ENCODE measurements around the gene LMOD2.
A peak's percentile ranks its signal among the peaks of the same experiment; 100 is the strongest.

LMOD2 gene

DNA sequence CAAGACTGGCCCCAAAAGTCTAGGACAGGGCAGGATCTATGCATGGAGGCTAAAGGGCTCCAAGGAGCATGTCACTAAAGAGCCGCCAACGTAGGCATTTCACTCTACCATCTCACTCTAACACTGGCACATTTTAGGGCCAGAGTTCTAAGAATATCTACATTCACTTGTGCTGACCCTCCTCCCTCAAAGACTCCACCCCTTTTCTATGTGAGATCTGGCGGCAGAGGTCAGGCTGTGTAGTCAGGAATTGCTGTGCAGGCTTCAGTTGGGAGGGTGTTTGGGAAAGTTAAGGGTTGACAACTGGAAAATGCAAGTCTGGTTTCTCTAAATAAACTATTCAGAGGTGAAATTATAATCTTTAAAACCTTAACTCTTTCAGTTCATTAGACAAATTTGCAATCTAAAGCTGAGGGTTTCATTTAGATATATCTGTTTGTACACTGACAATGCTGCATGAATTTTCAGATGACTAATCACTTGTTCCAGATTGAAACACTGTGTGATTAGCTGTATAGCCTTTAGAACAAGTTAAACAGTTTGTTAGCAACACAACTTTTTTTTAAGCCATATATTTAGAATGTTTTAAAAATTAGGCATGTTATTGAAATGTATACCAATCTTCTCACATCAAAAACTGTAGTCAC, 18.2 kb downstream of the LMOD2 start:
- no peak for DNase-seq

DNA sequence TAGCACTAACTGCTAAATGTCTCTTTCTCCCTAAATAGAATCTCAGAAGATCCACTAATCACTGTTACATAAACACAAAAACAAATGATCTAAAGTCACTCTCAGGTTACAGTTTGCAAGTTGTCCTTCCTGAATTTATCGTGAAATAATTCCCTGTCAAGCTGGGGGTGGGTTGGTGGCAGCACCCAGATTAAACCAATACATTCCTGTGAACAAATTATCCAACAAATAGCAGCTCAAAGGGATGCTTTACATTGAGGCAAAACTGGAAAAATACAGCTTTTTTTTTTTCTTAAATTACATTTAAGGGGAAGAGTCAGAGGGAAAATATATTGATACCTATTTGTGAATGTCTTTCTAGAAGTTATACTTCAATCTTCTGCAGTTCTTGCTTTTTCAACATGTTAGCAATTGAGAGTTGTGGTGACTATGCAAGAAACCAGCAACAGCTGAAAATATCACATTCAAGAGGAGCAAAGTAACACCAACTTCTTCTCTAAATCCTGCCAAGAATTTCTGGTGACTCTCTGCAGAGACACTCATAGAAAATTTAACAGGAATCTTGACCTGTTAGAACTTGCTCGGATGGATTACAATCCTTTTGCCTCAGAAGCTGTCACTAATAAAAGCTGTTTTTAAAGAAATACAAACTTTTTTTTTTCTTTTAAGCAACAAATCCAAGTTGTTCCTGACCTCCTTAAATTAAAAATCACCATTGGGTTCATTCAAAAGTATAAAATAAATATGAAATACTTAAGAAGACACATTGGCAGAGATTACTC, 18.9 kb downstream of the LMOD2 start:
- DNase-seq, result no peak

DNA sequence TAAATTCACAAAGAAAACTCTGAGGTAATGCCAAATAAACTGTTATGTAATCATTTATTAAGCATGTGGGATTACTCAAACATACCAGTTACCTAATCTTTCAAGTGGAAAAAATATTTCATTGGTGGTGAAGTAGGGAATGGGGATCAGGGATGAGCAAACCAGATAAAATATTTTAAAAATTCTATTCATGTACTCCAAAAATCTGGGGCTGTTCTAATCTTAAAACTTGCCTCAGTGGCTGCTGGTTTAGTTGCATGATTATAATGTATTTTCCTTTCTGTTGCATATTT, 19.5 kb downstream of the LMOD2 start:
- DNase-seq, result no peak

DNA sequence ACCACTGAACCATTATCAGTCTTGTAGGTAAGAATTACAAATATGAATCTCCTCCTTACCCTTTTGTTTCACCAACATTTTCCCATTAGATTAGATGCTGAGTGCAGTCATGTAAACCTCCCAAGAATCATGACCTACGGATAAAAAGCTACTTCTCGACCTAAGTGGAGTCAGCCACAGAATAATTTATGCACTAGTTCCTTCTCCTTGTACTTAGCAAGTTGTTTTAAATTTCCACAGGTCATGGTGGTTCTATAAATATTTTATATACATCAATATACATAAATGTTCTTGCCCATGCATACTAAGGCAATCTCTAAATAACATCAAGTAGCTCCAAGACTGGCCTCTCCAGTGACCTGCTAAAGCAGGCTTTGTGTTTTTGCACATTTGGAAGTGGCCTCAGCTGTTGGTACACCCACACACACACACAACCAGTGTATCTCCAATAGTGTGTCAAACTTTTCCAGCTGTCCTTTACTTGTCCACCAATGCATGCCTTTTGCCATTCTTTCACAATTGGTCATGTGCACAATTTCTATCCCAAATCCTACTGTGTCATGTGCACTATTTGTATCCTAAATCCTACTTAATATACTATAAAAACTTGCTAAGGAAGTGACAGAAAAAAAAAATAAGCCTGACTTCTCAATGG, 21.5 kb downstream of the LMOD2 start:
- no peak for DNase-seq

DNA sequence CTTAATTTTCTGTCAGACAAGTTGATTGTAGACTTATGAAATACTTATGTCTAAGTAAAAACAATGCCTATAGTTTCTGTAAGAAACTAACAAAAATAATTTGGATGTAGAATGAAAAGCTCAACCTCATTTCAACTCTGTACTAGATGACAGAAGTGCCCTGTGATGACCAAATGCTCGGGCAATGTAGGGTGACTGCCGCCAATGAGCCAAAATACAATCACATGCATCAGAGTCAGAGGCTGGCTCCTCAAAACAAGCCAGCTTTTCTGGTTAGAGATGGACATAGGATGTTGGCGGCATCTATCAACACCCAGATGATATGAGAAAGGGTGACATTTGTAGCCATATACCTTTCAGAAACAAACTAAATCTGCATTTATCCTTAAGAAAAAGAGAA, 23.9 kb downstream of the LMOD2 start:
- no peak for DNase-seq

DNA sequence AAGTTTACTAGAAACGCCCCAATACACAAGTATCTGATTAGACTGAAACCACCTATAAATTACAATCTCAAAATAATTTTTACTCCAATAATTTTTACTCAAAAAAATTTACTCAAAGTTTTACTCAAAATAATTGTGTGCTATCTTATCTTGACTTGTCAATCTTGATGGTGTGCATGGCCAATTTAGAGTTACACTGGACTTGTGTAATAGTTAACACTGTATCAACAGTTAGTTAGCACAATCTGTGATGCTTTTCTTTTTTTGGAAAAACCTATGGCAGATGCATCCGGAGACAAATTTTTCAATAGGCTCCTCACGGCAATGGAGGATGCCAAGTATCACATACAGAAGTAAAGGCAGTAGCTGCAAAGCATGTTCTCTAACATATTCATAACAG, 24.9 kb downstream of the LMOD2 start:
- DNase-seq, result no peak

DNA sequence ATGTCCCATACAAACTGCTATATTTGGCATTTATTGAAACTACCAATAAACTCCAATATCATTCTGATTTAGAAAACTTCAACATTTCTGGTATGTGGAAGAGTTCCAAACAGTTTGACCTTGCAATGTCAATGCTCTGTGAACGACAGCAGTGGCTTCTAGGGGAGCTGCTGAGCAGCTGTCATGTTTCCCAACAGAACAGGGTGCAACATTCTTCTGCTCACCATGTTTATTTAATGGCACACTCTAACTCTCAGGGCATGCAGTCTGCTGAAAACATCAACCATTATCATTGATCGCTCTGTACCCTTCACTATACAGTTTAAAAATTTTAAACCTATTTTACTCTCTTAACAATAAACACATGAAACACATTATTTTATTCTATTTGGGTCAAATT, 25.9 kb downstream of the LMOD2 start:
- no peak for DNase-seq

DNA sequence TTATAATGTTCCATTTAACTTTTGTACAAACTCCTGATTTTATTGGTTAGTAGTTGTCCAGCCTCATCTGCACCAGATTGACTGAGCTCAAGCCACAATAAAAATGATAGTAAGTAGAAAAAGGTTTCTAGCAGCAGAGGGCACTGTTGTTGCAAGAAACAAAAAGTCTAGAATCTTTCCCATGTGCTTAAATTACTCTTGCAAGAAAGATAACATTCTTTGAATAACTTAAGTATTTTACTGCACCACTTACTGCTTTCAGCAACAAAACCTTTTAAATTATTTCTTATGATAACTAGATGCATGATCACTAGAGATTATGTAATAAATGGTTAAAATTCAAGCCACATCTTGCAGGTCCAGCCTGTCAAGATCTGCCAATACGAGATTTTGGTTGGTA, 27.0 kb downstream of the LMOD2 start:
- DNase-seq, result peak; percentile 7

DNA sequence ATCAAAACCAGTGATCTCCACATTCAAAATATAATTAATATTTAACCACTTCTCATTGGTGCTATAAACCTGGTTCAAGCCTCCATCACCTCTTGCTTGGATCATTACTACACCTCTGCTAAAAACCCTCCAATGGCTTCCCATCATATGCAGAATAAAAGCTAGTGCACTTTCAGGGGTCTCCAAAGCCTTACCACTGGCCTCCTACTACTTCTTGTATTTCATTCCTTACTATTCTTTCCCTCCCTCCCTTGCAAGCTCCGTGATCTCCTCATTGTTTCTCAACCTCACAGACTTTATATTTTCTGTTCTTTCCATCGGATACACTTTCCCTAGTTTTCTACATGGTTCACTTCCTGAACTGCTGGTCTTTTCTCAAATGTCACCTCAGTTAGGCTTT, 31.5 kb downstream of the LMOD2 start:
- DNase-seq, result no peak

DNA sequence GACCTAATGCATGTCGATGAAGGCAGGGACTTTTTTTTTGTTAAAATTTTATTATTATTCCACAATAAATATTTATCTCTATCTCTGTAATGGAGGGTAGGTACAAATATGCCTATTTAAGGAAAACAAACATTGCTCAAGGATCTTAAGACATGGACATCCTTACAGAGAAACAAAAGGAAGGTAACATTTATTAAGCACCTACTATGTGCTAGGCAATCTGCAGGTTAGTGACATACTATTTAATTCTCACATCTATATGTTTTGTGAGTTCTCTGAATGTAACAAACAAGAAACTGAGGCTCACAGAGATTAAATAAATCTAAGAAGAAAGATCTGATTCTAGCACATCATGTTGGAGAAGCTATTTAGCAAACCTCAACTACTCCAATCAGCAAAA, 32.1 kb downstream of the LMOD2 start:
- no peak for DNase-seq

DNA sequence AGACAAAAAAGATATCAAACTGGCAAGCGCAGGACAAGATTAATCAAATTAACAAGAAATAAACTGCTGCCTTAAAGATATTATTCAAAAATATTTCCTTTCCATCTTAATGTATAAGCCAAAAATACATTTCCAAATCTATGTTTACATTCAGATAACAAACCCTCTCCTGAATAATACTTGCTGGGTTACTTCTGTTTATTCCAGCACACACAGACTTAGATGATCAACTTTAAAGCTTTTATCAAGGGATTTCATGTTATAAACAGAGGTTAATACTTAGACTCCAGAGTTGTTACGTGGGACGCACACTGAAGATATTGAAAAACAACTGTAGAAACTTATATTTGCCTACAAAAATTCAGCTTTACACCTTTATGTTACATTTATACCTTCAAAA, 33.6 kb downstream of the LMOD2 start:
- DNase-seq, result no peak

DNA sequence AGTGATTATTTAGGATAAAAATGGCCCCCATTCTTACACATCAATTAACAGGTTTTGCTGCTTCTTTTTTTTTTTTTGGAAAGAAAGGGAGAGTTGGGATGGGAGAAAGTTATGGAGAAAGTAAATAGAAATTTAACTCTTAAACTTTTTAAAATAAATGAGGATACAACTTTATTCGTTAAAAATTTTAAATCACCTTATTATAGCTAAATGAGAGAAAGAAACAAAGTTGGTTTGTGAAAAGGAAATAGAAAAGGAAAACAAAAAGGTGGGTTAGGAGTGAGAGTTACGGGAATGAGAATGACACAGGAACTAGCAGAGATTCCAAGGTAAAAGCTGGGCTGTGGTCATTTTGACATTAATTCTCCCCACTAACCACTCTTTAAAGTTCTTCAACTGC, 34.9 kb downstream of the LMOD2 start:
- no peak for DNase-seq

DNA sequence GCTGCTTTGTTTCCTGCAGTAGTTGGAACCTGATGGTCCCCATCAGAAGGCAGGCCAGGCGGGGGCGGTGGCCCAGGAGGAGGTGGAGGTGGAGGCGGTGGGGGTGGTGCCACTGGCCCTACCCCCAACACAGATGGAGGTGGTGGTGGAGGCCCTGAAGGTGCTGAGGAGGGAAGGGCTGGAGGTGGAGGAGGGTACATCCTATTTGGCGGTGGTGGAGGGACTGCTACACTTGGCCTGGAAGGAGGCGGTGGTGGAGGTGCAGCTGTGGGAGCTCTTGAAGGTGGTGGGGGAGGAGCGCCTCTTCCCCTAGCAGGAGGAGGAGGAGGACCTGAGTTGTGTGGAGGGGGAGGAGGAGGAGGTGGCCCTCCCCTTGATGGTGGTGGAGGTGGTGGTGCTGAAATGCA, 36.8 kb downstream of the LMOD2 start:
- DNase-seq, result no peak

DNA sequence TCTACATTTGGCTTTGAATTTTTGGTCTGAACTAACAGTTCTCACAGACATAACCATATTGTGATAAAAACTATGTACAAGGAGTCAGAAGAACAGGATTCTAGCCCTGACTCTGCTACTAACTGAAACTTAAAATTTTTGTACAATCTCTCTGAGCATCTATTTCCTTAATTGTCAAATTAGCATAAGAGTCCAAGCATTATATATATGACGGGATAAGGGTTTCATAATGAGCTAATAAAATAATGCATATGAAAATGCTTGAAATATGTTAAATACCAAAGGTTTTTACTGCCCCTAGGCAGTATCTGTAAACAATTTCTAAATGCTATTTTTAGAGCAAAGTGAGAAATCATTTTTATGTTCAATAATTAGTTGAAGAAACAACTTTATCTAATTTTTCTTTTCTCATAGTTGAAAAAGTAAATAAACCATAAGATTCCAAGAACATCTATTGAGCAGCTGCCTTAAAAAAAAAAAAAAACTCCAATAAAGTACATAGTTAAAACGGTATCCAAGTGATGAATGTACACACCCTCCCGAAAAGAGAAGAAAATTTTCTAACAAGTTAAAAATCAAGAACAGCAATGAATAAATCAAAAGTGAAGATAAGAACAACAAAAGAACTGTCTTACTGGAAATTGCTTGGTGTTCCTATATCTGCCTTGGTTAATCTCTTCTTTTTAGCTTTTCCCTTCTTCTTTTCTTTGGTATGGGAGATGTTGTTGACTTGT, 40.4 kb downstream of the LMOD2 start:
- no peak for DNase-seq

DNA sequence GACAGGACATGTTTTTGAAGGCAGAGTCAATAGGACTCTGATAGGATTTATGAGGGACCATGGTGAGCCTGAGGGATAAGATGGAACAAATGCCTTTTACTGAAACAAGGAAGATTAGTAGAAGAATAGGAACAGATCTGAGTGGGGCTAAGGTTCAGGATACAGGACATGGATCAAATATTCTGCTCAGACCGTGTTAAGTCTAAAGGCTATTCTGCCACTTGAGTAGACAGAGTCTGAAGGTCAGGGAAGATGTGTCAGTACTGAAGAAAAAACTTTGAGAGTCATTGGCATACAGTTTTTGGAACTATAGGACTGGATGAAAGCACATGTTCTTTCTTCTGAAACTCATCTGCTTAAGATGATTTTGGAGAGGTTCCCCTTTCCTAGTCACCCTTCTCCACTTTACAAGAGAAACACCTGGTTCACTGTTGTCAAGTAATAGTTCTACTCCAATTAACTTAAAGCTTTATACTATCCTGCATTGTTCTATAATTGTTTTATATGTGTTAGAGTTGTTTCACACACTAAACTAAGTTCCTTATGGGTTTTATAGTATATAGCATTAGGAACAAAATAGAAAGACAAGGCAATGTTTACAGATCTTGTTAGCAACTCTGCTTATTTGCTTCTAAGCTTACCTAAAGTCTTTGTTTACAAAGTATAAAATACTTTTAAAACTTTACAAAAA, 49.7 kb downstream of the LMOD2 start:
- DNase-seq, result no peak

DNA sequence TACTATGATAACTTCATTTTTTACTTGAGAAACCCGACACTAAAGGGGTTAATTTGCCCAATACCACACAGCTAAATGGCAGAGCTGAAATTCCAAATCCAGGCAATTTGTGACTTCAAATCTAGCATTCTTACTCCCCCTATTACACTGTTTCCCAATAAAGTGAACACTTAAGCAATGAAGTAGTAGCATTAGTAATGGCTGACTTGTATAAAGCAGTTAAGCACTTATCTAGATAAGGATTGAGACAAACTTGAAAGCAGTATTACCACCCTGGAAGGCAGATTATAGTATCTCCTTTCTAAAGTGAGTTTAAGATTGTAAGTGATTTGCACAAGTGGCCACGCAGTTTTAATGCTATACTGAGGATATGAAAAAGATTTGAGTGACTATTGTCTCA, 53.9 kb downstream of the LMOD2 start:
- DNase-seq, result no peak

DNA sequence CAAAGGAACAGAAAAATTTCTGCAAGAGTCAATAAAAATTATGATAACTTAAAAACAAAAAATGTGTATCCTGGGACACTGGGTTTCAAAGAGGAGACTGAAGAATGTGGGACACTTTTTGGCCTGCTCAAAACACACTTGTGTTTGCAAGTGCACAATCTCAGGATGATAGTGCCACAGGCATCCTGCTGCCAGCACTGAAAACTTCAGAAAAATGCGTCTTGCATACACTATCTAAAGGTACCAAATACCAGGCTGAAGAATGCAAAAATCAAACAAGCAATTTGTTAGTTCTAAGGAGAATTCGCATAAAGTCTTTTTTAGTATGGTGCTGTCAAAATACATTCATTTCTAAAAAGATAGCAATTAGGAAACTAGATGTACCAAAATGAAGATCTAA, 55.0 kb downstream of the LMOD2 start:
- no peak for DNase-seq

DNA sequence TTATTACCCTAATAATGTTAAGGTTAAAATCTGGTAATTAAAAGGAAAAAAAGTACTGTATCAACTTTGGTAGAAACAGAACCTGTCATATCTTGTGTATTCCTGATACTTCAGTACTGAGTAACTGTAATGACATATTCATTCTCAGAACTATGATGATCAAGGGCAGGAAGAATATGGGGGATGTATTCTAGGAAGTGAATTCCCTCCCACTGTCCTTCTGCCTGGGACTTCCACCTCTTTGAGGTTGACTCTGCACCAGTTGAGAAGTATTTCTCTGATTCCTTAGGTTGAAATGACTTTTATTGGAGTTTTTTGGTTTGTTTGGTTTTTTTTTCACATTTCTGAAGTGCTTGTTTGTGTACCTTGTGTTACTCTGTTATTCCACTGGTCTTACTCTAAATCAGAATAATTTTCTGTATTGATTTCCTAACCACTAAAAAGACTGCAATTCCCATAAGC, 56.2 kb downstream of the LMOD2 start:
- no peak for DNase-seq

DNA sequence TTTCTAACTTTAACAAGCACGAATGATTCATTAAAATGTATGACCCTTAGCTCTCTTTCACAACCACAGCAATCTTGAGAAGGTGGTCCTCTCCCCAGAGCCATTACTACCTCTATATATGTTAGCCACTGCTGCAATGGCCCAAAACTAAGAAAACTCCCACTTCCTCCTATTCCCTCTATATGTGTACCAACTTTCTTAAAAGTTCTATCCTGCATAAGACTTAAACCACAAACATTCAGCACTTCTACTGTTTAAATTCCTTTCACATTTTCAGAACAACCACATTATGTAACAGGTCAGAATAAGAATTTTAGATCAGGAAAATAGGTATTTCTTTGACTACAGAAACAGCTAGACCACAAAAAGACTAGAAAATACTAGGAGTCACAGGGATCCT, 57.0 kb downstream of the LMOD2 start:
- DNase-seq, result no peak

Measured in NCI-H1092 (cell line).